Keratinocyte (primary cell): ENCODE results near the gene SMCR8.

Experiments used
- CTCF ChIP-seq, 3 experiments: IDR thresholded peaks in 1 of 3; conservative IDR thresholded peaks in 1 of 3; optimal IDR thresholded peaks in 1 of 3; 2 replicates in 2 of 3; 3 replicates in 1 of 3; pipeline versions ENCODE3 to v1.5.1; 2011; ENCODE audit warnings: low read length in 3 of 3, mild to moderate bottlenecking in 3 of 3, moderate library complexity in 2 of 3, control low read depth in 1 of 3, inconsistent platforms in 1 of 3; ENCODE audit not compliant: insufficient read depth in 2 of 3; ENCODE audit errors: extremely low read depth in 1 of 3
- EZH2 ChIP-seq: IDR thresholded peaks from one replicate; pipeline ENCODE4 v1.6.1; 2012; ENCODE audit warnings: inconsistent platforms, mild to moderate bottlenecking, low read length, moderate library complexity

- TF ChIP-seq CTCF (optimal IDR thresholded peaks at IDR 0.05 in 1 of 3, IDR thresholded peaks at IDR 0.05 in 1 of 3, conservative IDR thresholded peaks at IDR 0.05 in 1 of 3; ENCODE audit: extremely low read depth in 1 of 3, insufficient read depth in 2 of 3, low read length in 3 of 3) (no peak), EZH2 (no peak)
These were observed 48.3 kb downstream of the SMCR8 start, which contains the start of gene SHMT1 for GRCh38 chr17:18363101-18364049.
